GM21786 (cell line): Measurements from ENCODE around the gene TJP3.
"Not testable (repeated sequence)": the region's sequence is repeated elsewhere in the genome, so short reads cannot be mapped to it uniquely, and the experiment has no call there.

Source experiments
- ATAC-seq: cut with Tn5 transposase; IDR thresholded peaks from one replicate; pipeline ENCODE4 v1.9.1; 2021; ENCODE audit not compliant: unreplicated experiment

The TJP3 gene

DNA sequence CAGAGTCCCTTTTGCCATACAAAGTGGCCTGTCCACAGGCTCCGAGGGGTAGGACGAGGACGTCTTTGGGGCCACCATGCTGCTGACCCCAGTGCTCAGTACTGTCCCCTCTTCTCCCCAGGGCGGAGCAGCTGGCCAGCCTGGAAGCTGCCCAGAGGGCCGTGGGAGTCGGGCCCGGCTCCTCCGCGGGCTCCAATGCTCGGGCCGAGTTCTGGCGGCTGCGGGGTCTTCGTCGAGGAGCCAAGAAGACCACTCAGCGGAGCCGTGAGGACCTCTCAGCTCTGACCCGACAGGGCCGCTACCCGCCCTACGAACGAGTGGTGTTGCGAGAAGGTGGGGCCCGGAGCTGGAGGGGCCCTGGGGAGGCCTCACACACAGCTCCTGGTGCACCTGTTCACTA, 32.2 kb downstream of the TJP3 start:
- ATAC-seq, result no peak

DNA sequence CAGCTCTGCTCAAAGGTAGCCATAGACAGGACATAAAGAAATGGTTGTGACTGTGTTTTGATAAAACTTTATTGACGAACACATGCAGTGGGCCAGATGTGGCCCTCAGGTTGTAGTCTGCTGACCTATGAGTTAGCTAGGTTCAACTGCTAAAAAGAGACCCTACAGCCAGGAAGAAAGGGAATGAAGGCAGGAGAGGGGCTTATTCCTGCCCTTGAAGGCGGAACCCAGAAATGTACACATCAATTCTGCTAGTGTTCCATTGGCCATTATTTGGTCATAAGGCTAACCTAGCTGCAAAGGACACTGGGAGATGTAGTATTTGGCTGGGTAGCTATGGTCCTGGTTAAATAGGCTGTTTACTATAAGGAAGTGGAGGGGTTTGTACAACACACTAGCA, 35.3 kb downstream of the TJP3 start:
- no peak for ATAC-seq

DNA sequence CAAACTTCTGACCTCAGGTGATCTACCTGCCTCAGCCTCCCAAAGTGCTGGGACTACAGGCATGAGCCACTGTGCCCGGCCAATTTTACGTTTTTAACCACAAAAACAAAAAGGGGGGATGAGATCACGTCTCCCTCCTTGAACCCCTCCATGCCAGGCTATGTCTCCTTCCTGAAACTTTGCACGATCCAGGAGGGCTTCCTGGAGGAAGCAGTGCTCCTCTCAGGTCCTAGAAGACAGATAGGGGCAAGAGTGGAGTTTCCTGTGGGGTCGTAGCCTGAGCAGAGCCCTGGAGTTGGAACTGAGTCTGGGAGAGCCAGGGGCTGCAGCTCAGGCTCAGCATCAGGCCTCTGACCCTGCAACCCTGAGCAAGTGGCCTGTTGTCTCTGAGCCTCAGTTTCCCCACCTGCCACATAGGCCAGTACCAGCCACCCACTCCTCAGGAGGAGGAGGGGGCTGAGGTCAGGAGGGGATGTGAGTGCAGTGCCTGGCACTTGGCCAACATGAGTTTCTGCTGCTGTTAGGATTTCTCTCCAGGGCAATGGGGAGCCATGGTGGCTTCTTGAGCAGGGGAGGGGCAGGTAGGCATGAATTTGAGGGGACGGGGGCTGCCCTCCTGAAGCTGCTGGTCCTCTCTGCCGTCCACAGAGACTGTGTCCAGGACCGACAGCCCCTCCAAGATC, 37.3 kb downstream of the TJP3 start:
- no peak for ATAC-seq

DNA sequence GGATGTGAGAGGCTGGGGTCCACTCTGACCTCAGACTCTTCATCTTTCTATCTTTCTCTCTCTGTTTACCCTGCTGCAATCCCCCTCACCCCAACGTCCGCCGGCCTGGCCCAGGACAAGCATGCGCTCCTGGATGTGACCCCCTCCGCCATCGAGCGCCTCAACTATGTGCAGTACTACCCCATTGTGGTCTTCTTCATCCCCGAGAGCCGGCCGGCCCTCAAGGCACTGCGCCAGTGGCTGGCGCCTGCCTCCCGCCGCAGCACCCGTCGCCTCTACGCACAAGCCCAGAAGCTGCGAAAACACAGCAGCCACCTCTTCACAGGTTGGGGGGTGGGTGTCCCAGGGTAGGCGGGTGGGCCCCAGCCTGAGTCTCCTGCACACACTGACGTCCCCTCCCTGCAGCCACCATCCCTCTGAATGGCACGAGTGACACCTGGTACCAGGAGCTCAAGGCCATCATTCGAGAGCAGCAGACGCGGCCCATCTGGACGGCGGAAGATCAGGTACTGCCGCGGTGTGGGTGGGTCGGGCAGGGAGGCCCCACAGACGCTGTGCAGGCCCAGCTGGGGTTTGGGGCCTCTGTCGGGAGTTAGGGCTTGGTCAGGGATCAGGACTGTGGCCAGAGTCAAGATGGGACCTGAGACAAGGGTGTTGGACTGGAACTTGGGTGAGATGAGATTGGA, 38.3 kb downstream of the TJP3 start:
- ATAC-seq, result no peak

DNA sequence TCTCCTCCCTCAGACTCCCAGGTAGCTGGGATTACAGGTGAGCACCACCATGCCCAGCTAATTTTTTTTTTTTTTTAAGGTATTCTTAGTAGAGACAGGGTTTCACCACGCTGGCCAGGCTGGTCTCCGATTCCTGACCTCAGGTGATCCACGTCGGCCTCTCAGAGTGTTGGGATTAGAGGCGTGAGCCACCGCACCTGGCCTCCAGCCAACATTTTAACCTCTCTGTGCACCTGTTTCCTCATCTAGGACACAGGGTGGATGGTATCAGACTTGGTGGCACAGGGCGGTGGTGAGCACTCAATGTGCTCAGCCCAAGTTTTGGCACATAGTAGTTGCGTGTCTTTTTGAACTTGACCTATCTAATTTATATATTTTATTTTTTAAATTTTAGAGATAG, 40.8 kb downstream of the TJP3 start:
- no peak for ATAC-seq

DNA sequence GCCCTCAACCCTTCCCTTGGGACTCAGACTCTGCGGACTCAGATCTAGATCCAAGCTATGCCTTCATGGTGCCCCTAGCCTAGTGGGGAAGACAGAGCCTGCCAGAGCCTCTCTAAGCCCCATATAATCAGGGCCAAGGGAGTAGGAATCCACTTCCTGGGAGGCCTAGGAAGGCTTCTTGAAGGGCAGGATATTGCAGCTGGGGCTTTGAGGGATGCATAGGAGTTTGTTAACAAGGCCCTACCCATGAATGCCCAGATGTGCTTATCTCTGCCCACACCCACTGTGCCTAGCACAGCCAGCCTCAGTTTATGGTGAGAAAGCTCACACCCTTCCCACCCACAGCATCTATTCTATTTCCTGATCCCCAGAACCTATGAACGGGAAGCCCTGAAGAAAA, 42.0 kb downstream of the TJP3 start:
- no peak for ATAC-seq

DNA sequence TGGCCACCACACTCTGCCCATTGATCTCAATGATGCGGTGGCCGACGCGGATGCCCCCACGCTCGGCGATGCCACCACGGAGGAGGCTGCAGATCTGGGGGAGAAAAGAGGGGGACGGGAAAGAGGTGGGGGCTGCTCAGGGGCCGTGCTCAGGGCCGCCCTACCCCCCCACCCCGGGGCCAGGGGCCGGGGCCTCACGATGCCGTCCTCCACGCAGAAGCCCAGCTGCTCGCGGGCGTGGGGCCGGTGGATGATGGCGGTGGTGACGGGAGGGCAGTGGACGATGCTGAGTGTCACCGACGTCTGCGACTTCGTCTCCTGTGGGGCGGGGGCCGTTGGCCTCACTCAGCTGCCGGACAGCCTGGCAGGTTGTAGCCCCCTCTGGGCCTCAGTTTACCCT, 43.1 kb downstream of the TJP3 start:
- ATAC-seq, result no peak

DNA sequence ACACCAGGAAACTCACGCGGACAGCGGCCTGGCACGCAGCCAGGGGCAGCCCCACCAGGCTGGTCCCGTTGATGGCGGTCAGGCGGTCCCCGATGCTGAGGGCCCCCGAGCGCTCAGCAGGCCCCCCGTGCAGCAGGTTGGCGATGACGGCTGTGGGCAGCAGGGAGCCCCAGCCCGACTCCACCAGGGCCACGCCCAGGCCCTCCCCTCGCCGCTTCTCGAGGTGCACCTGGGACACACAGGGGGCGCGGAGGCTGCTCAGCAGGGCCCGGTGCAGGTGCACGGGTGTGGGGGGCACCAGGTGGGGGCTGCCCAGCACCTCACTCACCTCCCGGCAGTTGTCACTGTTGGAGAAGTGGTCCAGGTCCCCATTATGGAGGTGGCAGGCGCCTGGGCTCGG, 44.3 kb downstream of the TJP3 start:
- no peak for ATAC-seq

DNA sequence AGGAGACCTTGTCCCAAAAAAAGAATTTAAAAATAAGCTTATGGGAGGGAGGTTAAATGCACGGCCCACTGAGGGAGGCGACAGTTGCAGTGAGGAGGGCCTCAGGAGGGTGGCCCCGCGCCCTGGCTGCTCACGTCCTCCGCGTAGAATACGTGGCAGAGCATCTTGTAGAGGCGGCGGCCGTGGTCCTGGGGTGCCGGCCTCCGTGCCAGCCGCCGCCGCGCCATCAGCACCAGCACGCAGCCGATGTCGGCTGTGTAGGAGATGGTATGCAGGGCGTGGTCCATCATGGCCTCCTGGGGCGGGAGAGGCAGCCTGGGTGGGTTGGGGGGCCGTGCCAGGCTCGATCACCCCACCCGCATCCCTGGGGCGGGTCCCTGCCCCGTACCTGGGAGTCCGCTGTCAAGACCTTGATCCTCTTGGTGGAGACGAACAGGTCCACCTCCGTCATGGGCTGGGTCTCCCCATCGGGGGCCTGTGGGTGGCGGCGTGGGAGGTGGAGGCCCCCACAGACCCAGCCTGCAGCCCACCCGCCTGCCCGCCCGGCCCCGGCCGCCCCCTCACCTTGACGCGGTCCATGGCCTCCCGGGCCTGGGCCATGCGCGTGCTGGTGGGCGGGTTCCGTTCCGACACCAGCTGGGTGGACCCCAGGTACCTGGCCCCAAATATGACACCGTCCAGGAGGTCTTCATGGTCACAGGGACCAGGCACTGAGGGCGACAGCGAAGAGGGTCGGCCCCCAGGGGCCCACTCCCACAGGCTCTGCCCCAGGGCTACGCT, 45.6 kb downstream of the TJP3 start:
- no peak for ATAC-seq

DNA sequence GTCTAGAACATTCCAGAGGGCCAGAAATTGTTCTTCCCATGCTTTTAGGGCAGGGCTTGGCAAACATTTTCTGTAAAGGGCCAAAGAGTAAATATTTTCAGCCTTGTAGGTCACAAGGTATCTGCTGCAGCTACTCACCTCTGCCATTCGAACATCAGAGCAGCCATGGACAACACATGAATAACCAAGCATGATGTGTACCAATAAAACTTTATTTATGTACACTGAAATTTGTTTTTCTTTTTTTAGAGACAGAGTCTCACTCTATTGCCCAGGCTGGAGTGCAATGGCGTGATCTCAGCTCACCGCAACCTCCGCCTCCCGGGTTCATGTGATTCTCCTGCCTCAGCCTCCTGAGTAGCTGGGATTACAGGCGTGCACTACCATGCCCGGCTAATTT, 49.5 kb downstream of the TJP3 start:
- not testable (repeated sequence) for ATAC-seq

DNA sequence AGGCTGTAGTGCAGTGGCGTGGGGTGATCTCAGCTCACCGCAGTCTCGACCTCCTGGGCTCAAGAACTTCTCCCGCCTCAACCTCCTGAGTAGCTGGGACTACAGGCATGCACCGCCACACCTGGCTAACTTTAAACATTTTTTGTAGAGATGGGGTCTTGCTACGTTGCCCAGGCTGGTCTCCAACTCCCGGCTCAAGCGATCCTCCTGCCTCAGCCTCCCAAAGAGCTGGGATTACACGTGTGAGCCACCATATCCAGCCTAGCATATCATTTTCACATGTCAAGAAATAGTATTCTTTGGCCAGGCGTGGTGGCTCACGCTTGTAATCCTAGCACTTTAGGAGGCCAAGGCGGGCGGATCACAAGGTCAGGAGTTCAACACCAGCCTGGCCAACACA, 50.1 kb downstream of the TJP3 start:
- ATAC-seq, result not testable (repeated sequence)

DNA sequence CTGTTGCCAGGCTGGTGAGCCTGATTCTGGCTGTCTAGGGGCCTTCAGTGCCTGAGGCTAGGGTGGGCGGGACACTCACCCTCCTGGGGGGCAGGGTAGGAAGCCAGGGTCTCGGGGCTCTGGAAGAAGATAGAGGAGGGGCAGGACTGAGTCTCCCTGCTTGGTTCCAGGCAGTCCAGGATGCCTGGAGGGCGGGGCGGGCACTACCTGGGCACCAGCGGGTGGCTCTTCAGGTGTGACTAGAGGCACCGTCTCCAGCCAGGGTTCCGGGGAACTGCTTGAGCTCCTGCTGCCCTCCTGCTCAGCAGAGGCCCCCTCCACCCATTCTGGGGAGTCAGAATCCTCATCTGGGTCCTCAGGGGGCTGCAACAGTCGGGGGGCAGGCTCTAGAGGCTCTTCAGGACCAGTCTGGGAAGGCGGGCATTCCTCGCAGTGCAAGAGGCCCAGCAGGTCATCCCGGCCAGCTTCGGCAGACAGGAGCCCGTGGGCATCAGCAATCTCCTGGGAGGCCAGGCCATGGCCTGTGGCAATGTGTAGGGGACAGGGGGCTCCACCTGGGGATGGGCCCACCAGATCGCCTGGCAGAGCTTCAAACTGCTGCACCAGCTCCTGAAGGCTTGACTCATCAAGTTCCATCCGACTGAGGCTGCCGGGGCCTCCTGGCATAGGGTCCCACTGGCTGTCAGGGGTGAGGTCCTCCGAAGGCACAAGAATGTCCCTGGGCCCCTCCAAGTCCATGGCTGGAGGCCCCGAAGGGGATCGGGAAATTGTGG, 51.5 kb downstream of the TJP3 start:
- ATAC-seq, result no peak

DNA sequence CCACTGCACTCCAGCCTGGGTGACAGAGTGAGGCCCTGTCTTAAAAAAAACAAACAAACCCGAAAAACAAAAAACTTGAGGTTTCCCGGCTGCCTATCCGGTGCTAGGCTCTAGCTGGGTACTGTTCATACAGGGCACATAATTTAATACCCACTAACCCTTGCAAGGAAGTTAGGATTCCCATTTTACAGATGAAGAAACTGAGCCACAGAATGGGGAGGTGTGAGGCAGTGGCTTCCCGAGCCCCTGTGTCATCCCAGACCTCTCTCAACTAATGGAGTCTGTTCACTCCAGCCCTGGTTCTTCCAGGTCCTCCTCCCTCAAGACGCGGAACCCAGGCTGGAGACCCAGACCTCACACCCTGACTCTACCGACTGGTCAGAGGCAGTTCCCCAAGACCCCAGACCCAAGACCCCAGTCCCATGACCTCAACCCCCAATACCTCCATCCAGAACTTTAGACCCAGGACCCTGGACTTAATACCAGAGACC, 52.7 kb downstream of the TJP3 start:
- no peak for ATAC-seq

DNA sequence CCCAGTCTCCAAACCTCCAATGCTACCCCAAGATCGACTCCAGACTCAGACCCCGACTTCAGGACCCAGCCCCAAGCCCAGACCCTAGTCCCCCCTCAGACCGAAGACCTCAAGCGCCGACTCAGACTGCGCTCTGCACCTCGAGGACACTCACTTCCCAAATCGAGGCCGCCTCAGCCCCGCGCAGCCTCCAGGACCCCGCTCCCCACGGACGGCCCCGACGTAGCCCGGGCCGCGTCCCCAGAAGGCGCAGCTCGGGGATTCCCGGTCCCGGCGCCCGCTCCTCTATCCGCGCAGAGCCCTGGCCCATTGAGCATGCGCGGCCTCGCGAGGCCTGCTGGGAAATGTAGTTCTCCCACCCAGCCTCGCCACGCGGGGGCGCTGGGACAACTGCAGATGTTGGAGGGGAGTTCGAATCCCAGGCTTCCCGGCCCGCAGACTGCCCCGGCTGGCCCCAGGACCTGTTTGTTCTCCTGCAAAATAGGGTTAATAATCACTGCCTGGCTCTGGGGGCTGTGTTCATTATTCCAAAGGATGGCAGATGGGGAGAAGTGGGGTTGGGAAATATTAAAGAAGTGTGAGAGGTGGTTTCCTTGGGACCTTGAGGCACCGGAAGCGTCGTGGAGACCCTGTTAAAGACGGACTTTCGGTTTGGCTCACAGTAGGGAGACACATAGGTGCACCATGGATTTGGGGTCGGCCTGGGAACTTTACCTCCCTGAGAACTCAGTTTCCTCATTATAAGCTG, 53.4 kb downstream of the TJP3 start, which contains the start of gene APBA3:
TSS of gene APBA3 (minus strand) at position 311 of the 748 bp plus-strand sequence. CDS start 1,428 bp downstream, outside the sequence.
- ATAC-seq, result peak; percentile 46

DNA sequence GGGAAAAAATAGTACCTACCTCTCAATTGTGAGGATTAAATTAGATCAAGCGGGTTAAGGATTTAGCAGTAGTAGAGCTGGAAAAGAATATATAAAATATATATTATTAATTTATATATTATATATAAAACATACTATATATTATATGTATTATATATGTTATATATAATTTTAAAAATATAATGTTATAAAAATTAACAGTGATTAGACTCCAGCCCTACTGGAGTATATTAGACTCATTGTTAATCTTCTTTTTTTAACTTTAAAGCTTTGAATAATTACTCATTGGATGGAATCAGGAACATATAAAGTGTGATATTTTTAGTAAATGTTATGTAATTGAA, 53.9 kb downstream of the TJP3 start:
- ATAC-seq, result no peak

DNA sequence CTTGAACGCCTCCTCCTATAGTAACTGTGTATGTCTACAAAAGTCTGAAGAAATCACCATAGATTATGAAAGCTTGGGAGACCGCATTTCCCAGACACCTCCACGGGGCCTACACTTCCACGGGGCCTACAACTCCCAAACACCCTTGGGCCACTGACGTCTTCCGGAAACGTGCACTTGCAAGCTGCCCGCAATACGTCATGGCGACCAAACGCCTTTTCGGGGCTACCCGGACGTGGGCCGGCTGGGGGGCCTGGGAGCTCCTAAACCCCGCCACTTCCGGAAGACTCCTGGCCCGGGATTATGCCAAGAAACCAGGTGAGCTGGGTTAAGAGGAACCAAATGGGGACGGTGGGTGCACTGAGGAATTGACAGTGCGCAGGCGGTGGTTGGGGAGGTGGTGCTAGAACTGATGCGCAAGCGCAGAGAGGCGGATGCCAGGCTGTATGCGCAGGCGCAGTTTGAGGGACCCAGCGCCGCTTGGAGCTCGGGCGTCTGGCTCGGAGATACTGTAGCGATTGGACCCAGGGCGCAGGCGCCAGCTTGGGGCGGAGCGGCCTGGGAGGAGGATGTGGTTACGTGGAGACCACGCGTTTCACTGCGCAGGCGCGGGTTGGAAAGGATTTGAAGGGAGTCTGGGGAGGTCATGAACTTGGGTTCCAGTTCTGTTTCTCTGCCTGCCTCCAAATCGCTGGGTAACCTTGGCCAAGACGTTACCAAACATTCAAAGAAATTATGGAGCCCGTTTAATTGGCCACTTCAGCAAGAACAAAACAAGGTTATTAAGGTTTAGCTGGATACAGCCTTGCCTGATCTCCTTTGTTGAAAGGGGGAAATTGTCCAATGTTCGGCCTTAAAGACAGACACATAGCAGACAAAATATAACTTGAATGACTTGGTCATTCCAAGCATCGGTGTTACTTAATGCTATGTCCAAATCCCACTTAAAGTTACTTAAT, 54.6 kb downstream of the TJP3 start, which contains the start of gene MRPL54:
TSS of gene MRPL54 (plus strand) at position 182 of the 959 bp plus-strand sequence. CDS start at position 201, 19 bp downstream.
- peak; percentile 79 for ATAC-seq

DNA sequence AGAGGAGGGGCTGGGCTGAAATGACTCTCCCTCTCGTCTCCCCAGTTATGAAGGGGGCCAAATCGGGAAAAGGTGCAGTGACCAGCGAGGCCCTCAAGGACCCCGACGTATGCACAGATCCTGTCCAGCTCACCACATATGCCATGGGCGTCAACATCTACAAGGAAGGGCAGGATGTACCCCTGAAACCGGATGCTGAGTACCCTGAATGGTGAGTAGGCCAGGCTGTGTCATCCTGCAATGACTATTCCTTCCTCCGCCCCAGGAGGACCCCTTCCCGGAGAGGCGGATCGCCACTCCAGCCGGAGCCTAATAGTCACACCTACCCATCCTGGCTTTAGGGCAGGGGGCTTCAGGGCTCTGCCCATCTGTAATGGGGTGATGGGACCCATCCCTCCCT, 56.9 kb downstream of the TJP3 start:
- ATAC-seq, result no peak

DNA sequence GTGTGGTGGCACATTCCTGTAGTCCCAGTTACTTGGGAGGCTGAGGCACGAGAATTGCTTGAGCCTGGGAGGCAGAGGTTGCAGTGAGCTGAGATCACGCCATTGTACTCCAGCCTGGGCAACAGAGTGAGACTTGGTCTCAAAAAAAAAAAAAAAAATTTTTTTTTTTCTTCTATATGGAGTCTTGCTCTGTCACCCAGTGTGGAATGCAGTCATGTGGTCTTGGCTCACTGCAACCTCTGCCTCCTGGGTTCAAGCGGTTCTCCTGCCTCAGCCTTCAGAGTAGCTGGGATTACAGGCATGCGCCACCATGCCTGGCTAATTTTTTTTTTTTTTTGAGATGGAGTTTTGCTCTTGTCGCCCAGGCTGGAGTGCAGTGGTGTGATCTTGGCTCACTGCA, 57.6 kb downstream of the TJP3 start:
- ATAC-seq, result not testable (repeated sequence)

DNA sequence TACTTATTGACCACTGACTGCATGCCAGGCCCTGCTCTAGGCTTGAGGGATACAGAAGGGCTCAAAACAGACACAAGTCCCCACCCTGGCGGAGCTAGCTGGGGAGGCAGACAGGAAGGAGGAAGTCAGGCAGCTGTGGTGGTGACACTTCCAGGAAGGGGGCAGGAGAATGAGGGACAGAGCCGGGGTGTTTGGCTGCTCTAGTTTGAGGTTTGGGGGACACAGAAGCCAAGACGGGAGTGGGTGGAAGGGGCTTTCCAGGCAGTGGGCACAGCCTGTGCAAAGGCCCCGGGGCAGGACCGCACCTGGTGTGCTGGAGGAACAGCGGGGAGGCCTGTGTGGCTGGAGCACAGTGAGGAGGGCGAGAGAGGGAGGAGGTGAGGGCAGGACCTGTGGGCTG, 58.3 kb downstream of the TJP3 start:
- no peak for ATAC-seq
